Progenitor cell of endocrine pancreas (in vitro differentiated cells): ENCODE results near the gene ELP5. TPM values are rescaled to one million over a fixed set of nuclear protein-coding genes. Genes with fewer than 3 reads are reported as not detected.
A peak's percentile ranks its signal among the peaks of the same experiment; 100 is the strongest.

Experiments used
- DNase-seq: peaks from one replicate; pipeline ENCODE4 v3.0.0; 2021; ENCODE audit warnings: low spot score; ENCODE audit not compliant: unreplicated experiment
- H3K27ac Mint-ChIP-seq: 2 replicates; pipeline ENCODE4 v1.8.0; 2021; ENCODE audit warnings: mild to moderate bottlenecking, moderate library complexity, mixed read lengths
- H3K27me3 Mint-ChIP-seq: 2 replicates; pipeline ENCODE4 v1.8.0; 2021; ENCODE audit warnings: mixed read lengths
- H3K36me3 Mint-ChIP-seq: 2 replicates; pipeline ENCODE4 v1.8.0; 2022; ENCODE audit warnings: mixed read lengths; ENCODE audit not compliant: insufficient read depth
- H3K4me1 Mint-ChIP-seq: 2 replicates; pipeline ENCODE4 v1.8.0; 2021; ENCODE audit warnings: low read depth, mixed read lengths
- H3K4me3 Mint-ChIP-seq: 2 replicates; pipeline ENCODE4 v1.8.0; 2021; ENCODE audit warnings: low read depth, mild to moderate bottlenecking, moderate library complexity, mixed read lengths
- H3K9me3 Mint-ChIP-seq: 2 replicates; pipeline ENCODE4 v1.8.0; 2021; ENCODE audit warnings: low read depth, mixed read lengths
- total RNA-seq: library from RNA; stranded (reverse); gene quantifications from 2 replicates; pipeline ENCODE4 v1.2.1, GENCODE V29; 2021
- TF ChIP-seq, protein P1 (sequence below): fragments of 200-600 bp; sonication (generic); IDR thresholded peaks from one replicate; pipeline ENCODE4 v1.5.0; 2021; ENCODE audit warnings: antibody characterized with exemption, mild to moderate bottlenecking; ENCODE audit not compliant: unreplicated experiment

The ELP5 gene
- total RNA-seq, 1 donor from 2014 or later, result 45.0 TPM

- Mint-ChIP-seq H3K27me3 (no peaks in the 10 kb centered on the region), H3K36me3 (peaks cover 17% of the 10 kb centered on the region), H3K4me1 (peaks cover 39% of the 10 kb centered on the region), H3K27ac (peak overlapping the region; percentile 89), H3K9me3 (no peaks in the 10 kb centered on the region), H3K4me3 (peak overlapping the region; percentile 97)
- TF ChIP-seq, protein P1, sequence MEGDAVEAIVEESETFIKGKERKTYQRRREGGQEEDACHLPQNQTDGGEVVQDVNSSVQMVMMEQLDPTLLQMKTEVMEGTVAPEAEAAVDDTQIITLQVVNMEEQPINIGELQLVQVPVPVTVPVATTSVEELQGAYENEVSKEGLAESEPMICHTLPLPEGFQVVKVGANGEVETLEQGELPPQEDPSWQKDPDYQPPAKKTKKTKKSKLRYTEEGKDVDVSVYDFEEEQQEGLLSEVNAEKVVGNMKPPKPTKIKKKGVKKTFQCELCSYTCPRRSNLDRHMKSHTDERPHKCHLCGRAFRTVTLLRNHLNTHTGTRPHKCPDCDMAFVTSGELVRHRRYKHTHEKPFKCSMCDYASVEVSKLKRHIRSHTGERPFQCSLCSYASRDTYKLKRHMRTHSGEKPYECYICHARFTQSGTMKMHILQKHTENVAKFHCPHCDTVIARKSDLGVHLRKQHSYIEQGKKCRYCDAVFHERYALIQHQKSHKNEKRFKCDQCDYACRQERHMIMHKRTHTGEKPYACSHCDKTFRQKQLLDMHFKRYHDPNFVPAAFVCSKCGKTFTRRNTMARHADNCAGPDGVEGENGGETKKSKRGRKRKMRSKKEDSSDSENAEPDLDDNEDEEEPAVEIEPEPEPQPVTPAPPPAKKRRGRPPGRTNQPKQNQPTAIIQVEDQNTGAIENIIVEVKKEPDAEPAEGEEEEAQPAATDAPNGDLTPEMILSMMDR, result no peak
- peak; percentile 63 for DNase-seq
These were observed 14.1 kb upstream of the ELP5 start for GRCh38 chr17:7237761-7238419.

- Mint-ChIP-seq H3K36me3 (peaks cover 19% of the 10 kb centered on the region), H3K4me1 (peaks cover 39% of the 10 kb centered on the region)
- DNase-seq, result no peak
These were observed 13.5 kb upstream of the ELP5 start for GRCh38 chr17:7238420-7239090.

DNA sequence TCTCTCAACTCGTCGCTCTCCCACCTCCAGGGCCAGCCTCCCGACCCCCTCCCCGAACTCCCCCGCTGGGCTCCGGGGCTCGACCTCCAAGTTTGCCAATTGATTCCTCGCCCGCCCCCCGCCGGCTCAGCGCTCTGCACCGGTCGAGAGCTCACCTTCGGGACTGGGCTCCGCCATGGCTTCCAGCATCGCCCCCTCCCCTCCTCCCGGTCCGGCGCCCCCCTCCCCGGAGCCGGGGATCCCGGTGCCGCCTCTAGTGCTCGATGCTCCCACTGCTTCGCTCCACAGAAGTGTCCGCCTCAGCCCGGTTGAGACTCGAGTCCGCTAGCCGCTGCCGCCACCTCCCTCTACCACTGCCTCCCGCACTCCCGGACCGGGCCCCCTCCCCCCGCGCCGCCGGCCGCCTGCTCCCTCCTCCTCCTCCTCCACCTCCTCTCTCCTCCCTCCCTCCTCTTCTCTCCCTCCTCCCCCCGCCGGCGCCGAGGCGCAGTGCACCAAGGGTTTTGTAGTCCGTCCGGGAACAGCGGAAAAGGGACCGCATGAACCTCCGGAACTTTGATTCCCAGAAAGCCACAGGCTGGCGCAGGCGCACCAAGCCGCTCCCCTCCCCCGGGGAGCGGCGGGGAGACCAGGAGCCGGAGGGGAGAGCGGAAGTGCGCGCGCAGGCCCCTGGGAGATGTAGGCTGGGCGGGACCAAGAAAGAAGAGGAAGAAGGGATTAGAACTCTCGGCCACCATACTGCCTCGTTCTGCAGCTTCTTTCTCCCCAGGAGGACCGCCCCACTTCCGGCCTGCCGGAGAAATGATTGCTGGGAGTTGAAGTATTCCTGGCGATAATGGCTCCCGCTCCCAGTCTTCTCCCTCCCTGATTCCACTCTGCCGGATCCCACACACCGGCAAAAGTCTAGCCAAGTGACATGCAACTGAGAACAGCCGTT is 12.7 kb upstream of the ELP5 start, which contains the start of gene PHF23:
PHF23 (minus strand) TSS at position 367 of the 937 bp plus-strand sequence; CDS start at position 189, 178 bp downstream.
- Mint-ChIP-seq H3K4me1 (peaks cover 36% of the 10 kb centered on the region), H3K36me3 (peaks cover 21% of the 10 kb centered on the region), H3K9me3 (no peaks in the 10 kb centered on the region)

More at GRCh38 chr17:7238420-7239090, 13.5 kb upstream of the ELP5 start:
- H3K4me3 Mint-ChIP-seq, result peak overlapping the region; percentile 97
- no peaks in the 10 kb centered on the region for H3K9me3 Mint-ChIP-seq
- H3K27me3 Mint-ChIP-seq, result no peaks in the 10 kb centered on the region
- TF ChIP-seq, protein P1, result no peak
- H3K27ac Mint-ChIP-seq, result peak overlapping the region; percentile 100

DNA sequence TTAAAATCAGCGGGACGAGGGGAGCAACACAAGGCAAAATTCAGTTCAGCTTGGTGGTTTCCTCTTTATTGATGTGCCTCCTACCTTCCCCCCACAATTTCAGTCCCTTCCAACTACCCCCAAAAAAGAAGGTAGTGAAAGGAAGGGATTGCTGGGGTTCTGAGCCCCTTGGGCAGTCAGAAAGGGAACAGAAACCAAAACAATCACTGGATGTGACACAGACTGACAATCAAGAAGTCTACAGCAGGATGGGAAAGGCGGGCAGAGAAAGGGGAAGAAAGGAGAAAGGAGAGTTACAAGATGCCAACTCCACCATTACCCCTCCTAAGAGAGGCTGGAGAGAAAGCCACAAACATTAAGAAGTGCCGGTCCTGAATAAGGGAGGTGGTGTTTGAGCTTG is 11.6 kb upstream of the ELP5 start:
- Mint-ChIP-seq H3K27me3 (no peaks in the 10 kb centered on the region), H3K36me3 (peaks cover 19% of the 10 kb centered on the region), H3K9me3 (no peaks in the 10 kb centered on the region)

More for the DNA sequence above, 12.7 kb upstream of the ELP5 start, which contains the start of gene PHF23:
- Mint-ChIP-seq H3K27me3 (no peaks in the 10 kb centered on the region), H3K27ac (peak within 1 kb of the TSS; percentile 100), H3K4me3 (peak within 1 kb of the TSS; percentile 97)
- TF ChIP-seq, protein P1, result no peak
- peak; percentile 98 for DNase-seq

More for the DNA sequence above, 11.6 kb upstream of the ELP5 start:
- TF ChIP-seq, protein P1, result no peak
- peak overlapping the region; percentile 100 for H3K27ac Mint-ChIP-seq
- DNase-seq, result no peak
- H3K4me3 Mint-ChIP-seq, result peak overlapping the region; percentile 97
- H3K4me1 Mint-ChIP-seq, result peaks cover 31% of the 10 kb centered on the region
